Embryonic facial prominence (tissue), 1 donor: ENCODE data around the gene BAG5.

ENCODE experiments used
- DNase-seq: peaks from one replicate; pipeline ENCODE4 v3.0.0-alpha.2; 2016; ENCODE audit errors: extremely low spot score

Gene BAG5

DNA sequence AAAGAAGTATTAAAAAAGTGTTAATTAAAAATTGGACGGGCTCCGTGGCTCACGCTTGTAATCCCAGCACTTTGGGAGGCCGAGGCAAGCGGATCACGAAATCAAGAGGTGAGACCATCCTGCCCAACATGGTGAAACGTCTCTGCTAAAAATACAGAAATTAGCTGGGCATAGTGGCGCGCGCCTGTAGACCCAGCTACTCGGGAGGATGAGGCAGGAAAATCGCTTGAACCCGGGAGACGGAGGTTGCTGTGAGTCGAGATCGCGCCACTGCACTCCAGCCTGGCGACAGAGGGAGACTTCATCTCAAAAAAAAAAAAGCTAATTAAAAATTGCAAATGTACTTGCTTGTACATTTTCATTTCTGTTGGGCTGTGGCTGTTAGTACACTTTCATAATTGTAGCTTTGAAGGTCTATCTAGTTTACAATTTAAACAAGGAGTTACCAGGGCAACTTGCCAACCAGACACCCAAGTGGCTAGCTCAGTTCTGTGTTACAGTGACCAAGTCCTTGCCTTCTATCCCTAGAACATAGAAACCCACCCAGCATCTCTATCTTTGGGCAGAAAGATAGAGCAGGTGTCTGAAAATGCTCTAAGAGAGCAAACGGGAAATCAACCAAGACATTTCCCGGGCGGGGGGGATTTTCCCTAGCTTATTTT lies 1.5 kb upstream of the BAG5 start:
- no peak for DNase-seq

DNA sequence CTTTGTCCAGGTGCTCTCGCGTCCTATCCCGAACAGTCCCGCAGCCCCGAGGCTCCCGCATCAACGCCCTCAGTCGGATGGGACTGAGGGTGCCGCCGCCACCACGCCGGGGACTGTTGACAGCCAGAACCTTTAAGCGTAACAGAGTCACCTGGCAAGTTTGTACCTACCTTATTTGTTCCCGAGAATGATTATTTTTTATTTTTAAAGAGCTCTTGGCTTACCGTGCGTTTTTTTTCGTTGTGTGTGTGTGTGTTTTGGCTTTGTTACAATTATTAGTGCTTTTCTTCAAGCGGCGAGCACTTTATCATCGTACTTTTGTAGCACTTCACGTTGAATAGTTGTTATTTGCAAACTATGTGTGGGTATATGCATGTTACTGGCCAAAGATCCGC lies 766 bp upstream of the BAG5 start:
- no peak for DNase-seq

DNA sequence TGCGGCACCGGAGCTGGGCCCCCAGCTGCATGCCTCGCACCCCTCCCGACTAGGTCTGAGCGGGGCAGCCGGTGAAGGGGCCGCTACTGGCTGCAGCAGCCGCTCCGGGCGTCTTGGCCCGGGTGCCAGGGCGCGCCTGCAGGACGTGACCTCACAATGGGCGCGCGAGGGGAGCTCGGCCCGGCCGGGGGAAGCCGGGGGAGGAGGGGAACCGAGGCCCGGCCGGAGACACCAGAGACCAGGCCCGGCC lies 353 bp downstream of the BAG5 start:
- DNase-seq: no peak

DNA sequence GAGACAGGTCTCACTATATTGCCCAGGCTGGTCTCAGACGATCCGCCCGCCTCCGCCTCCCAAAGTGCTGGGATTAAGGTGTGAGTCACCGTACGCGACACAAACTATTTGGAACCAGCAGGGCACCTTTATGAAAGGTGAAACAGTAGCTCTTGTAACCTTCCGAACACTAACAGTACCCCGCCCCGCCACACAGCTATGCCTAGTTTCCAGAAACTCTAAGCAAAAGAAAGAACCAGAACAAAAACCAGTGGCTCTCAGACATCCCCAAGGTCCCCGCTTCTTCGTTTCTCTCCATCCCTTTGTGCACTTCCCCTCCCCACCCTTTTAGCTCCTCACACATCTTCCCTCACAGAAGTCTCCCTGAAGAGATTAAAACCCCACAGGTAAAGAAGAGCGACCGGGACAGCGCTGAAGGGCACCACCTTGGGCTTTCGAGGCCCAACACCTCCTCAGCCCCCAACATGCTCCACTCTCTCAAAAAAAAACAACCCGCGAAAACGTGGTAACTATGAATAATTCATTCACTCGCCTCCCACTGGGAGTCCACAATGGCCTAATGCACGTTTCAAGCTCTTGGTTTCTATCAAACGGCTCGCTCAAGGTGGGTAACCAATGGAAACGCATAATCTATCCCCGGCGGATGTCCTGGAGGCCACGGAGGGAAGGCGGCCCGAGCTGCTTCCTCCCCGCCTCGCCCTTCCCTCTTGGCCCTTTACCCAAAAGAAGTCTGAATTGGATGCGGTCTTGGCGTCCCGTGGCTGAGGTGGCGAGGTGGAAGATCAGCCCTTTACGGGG lies 877 bp downstream of the BAG5 start:
- DNase-seq: no peak

DNA sequence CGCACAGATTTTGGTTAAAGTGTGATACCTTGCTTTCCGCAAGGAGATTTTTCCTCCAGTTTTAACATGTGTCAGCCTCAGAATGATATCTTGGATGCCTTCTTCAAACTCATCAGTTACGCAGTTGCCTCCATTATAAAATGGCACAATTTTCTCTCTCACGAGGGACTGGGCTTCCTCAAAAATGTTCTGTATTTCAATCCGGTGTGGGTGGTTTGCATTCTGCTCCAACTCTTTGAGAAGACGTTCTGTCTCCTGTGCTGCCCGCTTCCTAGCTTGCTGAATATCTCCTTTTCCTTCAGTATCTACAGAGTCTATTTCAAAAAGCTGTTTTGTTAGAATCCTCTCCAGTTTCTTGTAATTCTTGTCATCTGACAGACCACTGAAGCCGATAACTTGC lies 1.8 kb downstream of the BAG5 start:
- no peak for DNase-seq

DNA sequence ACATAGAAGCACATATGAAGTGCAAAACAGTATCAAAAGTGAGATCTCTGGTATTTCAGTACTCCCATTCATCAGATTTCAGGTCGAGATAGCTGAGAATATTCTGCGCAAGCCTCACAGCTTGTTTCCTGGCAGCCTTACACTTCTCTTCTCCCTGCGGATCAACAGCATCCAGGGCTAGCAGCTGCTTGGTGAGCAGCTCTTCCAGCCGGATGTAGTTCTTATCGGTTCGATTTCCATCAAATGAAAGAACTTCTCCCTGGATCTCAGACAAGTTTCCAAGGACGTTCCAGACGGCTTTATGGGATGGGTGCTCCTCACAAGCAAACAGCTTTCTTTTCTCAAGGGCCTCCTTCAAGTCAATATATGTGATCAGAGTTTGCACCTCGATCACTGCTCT lies 2.7 kb downstream of the BAG5 start:
- no peak for DNase-seq

DNA sequence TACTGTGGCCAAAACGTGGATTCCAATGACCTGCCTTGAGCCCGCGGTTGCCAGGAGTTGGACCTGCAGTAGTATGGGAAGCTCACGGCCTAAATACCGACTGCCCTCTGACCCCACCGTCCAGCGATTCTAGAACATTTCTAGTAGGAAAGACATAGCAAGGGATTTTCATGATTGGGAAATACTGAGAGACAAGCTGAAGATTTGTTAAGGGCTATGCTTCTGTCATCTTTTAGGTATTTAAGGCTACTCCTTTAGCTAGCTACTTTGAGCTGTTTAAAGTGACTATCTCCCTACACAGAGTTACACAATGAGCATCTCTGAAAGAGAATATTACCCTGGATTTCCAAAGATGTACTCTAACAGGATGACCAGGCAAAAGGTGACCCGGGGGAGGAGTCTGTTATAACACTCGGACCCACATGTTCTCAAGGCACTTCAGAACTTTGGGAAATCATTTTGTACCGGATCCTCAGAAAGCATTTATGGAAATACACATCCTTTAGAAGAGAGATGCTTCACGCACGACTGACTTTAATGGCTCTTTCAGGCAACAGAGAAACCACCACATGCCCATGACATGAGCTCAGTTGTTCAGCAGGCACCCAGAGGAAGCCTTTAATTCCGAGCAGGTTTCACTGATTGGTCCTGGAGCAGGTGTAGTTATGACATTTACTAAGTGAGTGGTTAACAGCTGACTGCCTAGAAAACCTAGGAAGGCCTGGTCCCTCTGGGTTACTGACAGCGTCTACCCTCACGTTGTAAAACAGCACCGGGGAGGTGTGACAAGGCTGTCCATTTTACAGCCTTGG lies 4.2 kb downstream of the BAG5 start:
- DNase-seq: no peak

DNA sequence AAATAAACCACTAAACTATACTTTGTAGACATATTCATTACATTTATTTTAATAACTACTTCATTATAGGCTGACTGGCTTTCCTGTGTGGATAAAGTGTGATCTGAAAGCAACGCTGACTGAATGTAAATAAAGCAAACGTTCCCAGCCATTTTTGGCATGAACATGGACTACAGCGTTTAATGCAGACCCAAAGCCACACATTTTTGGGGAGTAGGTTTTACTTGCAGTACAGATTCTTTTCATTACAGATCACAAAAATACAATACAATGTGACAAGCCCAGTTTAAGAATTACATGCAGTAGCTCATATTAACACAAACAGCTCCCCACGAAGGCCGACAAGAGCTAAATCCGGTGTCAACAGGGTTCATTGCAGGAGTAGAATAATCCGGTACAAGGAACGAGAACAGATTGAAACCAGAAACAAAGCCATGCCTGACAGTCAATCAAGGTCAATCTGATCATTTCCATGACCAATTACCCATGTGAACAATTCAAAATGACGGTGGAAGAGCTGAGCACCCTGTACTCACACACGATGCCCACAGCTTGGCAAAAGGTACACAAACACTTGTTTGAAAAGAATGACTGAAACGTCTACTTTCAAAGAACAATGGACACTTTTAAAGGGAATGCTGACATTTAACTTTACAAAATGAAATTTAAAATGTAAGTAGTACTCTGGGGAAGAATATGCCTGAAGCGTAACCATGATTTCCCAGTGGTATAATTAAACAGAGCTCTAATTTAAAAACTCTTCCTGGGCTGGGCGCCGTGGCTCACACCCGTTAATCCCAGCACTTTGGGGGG lies 5.3 kb downstream of the BAG5 start:
- DNase-seq: no peak

DNA sequence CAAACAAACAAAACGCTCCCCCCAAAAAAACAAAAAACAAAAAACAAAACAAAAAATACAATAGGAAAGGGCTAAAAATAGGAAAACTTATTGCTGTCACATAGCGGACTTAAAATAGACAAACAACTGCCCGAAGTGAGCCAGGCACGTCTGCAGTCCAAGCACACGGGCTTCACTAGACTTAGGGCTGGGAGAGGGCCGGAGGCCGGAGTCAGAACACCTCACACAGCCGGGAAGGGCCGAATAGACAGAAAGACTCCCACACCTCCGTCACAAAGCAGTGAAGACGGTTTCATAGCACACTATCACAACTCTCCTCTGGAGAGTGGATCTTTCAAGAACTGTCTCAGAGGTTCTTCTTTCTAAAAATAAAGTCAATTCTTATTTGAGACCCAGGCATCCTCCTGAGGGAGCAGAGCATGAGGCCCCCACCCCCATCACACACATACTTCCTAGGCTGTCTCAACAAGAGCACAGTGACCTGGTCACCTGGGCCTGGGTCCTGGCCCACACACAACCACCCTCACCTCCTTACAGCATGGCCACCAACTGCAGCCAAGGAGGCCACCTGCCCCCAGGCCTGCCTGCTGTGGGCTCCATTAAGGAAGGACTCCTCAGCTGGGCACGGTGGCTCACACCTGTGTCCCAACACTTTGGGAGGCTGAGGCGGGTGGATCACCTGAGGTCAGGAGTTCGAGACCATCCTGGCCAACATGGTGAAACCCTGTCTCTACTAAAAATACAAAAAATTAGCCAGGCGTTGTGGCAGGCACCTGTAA lies 6.7 kb downstream of the BAG5 start:
- no peak for DNase-seq

DNA sequence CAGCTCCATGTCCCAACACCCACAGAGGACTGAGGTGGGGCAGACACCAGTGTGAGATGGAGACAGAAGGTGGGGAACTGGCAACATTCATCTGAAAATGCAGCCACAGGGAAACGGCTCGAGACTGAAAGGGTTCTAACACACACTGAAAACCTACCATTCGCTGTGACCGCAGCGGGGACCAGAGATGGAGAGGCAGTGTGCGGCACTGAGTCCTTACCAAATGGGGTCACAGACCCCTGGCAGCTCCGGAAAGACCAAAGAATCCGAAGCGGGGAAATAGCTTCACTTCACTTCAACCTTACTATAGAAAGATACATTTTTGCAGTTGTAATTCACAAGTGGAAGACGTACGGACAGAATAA lies 9.6 kb downstream of the BAG5 start:
- DNase-seq: no peak

DNA sequence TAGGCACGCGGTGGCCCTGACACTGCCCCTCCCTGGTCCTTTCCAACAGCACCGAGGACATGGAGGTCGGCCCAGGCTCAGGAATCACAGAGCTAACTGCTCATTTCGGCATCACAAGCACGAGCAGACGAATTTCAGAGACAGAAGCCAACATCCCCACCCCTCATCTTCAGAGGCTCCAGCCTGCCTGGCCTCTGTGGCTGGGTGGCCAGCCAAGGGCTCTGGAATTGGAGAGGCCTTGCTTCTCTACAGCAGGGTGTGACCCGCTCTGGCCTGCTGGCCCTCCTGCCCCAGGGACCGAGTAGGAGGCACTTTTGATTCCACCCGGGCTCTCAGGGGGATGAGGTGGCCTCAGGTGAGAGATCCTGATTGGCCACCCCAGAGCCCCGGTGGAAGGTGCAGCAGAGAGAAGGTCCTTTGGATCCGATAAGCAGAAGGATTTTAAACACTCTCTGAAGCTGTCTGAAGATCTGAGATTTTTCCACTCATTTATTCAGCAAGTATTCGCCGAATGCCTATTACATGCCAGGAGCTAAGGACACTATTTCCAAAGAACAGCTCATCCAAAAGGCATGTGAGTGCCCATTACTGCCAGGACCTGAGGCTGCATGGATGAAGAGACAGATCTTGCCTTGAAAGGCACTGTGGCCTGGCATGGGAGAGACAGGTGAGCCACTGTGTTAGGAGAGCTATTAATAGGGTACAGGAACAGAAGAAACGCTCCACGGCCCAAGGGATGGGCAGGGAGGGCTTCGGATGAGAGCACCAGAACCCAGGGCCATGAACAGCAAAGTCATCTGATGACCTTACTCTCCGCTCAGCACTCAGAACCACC lies 10.2 kb downstream of the BAG5 start:
- no peak for DNase-seq

DNA sequence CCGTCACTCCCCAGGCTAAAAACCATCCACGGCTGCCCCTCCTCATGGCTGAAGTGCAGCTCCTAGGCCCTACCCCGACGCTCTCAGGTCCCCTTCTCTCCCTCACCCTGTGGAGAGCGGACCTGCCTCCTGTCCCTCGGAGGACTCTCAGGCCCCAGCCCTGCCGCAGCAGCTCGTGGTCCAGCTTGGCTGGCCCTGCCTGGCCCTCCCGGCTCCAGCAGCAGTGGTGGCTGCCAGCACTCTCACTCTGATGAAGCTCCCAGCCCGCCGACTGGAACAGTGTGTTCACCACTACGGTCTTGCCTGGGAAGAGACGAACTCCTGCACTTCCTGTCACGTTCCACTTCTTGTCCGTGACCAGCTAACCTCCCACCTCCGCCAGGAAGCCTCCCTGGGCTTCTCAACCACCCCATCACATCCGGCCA lies 11.1 kb downstream of the BAG5 start:
- DNase-seq: no peak

DNA sequence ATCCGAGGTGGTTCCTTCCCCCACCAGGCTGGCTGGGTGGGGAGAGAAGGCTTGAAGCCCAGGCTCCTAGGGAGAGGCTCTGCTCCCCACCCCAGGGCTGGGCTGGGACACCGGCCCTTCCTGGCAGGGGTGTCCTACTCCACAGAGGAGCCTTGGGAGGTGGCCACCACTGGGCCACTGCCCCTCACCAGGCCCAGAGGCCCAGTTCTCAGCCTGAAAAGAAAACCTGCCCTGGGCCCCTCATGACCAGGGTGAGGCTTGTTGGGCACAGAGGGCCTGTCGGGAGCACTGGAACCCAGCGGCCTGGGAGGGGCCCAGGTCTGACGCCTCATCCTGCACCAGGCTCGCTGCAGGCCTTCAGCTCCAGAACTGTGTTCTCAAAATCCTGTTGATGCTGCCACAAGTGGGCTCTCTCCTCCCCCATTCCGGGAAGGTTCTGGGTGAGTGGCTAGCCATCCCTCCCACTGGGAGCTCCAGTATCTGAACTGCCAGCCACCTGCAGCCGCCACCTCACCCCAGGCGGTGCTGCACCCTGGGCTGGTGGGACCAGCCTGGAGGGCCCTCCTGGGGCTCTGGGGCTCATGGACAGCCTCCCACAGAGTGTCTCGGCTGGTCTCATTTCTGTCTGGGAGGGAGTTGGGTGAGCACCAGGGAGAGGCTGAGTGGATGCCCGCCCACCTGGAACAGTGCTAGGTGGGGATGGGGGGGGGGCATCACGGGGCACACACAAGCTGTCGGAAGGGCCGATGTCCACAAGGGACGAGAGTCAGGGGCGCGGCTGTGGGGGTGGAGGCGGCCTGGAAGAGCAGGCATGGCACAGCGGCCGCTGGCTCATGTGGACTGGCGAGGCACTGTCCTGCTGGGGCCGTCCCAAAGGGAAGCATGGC lies 11.8 kb downstream of the BAG5 start:
- DNase-seq: no peak

DNA sequence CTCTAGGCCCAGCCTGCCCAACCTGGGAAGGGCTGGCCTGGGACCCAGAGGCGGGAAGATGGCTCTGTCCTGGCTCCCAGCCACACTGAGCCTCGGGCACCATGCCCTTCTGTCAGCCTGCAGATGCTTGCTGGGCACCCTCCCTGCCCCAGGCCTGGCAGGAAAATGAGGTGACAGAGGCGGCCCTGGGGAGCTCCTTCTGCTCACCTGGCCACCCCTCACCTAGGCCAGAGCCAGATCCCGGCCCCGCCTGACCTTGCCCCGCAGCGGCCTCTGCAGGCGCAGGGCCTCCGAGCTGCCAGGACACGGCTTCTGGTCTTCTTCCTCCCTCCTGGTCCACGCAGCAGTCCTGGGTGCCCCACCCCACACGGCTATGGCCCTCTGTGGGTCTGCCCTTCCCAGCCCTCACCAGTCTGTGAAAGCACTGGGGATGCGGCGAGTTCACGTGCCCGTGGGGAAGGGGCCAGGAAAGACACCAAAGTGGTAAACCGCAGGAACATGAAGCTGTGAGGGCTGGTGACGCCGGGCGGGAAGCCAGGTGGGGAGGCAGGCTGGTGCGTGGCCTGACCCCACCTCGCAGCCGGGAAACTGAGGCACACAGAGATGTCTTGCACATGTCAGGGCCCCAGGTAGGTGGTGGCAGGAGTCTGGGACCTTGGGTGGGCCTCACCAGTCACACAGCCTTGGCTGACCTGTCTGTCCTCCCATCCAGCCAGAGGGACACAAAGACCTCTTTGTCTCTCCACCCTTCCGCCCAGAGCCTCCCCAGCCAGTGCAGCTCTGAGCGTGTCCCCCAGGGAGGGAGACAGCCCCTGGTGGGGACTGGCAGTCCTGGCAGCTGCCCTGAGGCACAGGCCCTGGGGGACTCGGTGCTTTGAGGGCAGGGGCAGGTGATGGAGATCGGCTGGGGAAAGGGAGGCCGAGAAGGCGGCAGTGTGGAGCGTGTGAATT lies 12.8 kb downstream of the BAG5 start:
- no peak for DNase-seq

DNA sequence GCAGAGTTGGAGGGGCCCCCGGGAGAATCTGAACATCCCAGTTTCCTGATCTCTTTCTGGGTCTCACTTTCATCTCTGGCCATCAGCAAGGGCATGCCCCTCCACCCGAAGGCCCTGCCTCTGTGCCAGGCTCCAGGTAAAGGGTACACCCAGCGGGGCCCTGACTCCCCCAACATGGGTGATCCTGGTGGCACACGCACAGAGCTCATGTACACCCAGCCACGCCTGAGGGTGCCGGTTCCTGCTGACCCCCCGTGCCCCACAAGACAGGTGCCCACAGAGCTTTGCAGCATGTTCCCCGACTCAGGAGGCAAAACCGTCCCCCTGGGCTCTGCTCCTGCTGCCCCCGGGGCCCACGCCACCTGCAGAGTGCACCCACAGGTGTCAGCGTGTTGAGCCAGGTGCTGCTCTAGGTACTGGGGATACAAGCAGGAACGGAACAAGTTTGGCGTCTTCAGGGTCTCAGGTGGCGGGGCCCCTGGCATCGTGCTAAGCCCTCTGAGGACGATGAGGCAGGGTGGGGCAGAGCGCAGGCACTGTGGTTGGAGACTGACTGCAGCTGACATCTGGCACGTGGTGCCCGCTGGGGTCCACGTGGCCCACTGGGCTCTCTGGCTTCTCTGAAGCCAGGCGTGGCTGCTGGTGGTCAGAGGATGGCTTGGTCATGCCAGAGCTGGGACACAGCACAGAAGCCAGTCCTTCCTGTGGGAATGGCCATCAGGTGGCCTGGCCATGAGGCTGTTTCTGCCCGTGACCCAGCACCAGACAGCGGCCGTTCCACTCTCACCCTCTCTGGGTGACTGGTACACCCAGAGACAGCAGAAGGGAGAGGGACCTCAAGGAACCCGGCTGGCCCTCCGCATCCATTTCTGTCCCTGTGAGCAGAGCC lies 13.8 kb downstream of the BAG5 start:
- no peak for DNase-seq

DNA sequence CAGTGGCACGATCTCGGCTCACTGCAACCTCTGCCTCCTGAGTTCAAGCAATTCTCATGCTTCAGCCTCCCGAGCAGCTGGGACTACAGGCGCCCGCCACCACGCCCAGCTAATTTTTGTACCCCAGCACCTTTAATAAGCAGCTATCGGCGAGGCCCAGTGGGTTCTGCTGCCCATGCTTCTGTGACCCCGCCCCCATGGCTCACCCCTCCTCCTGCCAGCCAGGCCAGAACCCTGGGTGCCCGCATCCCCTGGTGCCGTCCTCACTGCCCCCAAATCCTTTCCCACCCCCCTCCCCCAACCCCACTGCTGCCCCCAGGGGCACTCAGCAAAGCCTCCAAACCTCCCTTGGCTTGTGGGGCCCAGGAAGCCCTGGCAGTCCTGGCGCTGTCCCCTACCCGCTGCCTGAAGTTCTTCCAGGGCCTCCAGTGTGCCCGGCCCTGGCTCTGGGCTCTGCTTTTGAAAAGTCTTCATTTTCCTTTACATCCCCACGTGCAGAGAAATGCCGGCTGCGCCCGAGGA lies 14.5 kb downstream of the BAG5 start:
- DNase-seq: no peak

DNA sequence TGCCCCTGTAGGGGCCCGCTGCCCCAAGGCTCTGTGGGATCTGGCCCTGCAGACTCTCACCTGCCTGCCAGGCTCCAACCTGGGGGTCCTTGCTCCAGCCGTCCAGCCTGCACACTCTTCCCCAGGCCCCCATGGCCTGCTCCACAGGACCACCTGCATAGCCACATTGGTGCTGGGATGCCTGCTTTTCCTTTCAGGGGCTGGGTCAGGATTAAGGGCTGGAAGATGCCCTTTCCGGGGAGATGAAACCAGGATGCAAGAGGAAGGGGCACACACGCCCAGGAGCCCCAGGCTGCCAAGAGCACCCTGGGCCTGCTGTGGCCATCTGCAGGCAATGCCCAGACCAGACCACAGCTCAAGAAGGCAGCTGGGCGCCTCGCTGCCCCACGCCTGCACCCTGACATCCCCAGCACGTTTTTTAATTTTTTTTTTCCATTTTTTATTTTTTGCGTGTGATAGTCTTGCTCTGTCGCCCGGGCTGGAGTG lies 15.0 kb downstream of the BAG5 start:
- DNase-seq: no peak
